Stimulated activated CD8-positive, alpha-beta memory T cell treated with anti-CD3 and anti-CD28 coated beads, Interleukin-4, amount 100 ng/mL, for 24 hours (primary cell): ENCODE data around the gene SNX9.
A peak's percentile ranks its signal among the peaks of the same experiment; 100 is the strongest.

Source experiments
- DNase-seq: peaks from one replicate; pipeline ENCODE4 v3.0.0-alpha.2; 2020; ENCODE audit warnings: low read depth

Gene SNX9

DNA sequence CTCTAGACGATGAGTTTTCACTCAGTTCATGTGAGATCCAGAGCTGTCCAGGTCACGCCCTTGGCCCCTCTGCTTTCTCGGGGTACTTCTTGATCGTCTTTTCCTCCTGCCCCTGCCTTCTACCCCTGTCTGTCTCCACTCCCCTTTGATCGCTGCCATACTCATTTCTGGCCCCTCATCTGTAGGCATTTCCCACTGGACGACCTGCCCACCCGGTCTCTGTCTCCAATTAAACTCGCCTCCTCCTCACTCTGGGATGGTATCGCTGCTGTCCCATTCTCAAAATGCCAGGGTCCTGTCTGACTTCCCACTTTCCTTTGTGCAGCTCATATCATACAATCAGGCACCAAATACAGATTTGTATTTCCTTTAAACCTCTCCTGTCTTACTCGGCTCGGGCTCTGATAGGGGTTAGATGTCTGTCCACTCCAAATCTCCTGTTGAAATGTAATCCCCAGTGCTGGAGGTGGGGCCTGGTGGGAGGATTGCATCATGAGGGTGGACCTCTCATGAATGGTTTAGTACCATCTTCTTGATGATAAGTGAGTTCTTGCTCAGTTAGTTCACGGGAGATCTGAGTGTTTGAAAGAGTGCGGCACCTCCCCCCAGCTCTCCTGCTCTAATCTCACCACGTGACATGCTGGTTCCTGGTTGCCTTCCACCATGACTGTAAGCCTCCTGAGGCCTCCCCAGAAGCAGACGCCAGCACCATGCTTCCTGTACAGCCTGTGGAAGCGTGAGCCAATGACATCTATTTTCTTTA is 155.2 kb downstream of the SNX9 start:
- no peak for DNase-seq

DNA sequence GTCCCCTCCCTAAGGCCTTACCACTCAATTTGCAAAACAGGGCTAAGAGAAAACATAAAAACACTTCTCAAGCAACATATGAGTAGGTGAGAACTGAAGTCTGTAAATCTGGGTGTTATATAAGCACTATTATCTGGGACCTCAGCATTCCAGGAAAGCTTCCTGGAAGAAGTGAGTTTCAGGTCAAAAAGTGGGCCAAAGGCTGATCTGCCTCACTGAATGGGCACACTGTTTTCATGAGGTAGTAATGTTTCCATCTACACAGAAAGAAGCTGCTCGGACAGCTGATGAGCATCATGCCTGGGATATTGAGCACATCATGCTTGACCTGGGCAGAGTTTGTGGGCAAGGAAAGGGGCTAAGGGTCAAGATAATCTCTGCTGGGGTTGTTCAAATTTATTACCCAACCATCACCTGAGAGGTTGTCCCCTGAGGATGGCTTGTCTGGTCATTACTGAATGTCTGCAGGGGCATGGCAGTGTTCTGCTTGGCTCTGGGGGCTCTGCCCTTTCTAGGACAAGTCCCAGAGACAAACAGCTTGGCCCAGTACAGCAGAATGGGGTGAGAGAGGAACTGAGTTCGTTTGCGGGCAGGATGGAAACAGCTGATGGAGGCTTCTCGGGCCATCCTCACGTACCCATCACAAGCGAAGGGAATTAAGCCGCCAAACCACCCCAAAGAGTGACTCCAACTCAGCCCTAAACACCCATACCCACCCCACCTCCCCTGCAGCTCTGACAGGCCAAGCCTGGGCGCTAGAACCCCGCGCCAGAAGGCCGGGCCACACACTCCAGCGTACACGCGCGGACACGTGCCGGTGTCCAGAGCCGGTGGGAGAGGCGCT is 157.5 kb downstream of the SNX9 start:
- no peak for DNase-seq

DNA sequence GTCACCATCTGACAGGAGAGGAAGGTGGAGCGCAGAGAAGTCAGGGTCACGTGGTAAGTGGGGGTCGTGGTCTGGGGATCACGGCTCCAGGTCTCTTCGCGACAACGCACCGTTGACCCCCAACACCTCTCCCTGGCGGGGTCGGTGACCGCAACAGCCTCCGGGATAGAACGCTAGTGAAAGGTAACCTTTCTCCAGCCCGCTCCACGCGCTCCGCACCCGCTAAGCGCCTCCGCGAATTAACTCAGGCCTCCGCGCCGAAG is 158.0 kb downstream of the SNX9 start:
- no peak for DNase-seq

DNA sequence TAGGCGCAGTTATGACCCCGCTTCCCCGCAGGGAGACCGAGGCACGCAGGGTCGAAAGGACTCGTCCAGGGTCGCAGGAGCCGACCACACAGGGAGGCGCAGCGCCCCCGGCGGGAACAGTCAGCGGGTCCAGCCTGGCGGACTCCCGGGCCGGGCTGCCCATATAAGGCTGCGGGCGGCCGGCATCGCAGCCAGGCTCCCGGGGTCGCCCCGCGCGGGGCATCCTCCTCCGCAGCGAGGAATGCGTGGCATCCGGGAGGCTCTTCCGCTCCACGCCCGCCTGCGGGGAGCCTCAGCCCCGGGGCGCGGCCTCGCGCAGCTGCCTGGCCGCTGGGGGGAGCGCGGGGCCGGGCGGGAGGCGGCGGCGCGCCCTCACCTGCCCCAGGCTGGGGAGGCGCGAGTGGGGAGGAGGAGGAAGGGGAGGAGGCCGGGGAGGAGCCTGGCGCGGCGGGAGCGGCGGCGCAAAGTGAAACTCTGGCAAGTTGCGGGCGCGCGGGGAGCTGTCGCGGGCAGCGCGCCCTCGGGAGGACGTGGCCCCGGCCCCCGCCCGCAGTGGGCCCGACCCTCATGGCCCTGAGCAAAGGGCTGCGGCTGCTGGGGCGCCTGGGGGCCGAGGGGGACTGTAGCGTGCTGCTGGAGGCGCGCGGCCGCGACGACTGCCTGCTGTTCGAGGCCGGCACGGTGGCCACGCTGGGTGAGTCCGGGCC is 158.5 kb downstream of the SNX9 start, which contains the start of gene SYNJ2:
Gene SYNJ2 (plus strand): TSS at position 469 of the 707 bp plus-strand sequence. CDS start 99 bp downstream, at position 568.
- peak; percentile 64 for DNase-seq

DNA sequence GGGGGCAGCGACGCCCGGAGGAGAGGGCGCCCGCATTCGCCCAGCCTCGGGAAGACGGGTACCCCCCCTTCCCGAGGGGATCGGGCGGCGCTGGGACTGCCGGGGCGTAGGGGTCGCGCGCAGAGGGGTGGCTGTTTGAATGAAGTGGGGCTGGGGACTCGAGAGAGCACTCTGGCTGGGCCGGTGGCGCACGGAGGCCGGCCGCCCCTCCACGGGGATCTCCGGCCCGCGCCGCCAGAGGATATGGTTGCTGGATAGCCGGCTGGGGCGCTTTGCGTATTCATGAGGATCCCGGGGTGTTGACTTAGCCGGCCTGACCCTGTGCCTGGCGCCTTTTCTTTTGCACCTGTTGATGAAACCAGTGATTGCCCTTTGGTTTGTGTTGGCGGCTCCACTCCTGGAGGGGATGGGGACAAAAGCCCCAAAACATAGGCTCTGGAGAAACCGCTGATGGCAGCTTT is 159.1 kb downstream of the SNX9 start:
- DNase-seq = no peak

DNA sequence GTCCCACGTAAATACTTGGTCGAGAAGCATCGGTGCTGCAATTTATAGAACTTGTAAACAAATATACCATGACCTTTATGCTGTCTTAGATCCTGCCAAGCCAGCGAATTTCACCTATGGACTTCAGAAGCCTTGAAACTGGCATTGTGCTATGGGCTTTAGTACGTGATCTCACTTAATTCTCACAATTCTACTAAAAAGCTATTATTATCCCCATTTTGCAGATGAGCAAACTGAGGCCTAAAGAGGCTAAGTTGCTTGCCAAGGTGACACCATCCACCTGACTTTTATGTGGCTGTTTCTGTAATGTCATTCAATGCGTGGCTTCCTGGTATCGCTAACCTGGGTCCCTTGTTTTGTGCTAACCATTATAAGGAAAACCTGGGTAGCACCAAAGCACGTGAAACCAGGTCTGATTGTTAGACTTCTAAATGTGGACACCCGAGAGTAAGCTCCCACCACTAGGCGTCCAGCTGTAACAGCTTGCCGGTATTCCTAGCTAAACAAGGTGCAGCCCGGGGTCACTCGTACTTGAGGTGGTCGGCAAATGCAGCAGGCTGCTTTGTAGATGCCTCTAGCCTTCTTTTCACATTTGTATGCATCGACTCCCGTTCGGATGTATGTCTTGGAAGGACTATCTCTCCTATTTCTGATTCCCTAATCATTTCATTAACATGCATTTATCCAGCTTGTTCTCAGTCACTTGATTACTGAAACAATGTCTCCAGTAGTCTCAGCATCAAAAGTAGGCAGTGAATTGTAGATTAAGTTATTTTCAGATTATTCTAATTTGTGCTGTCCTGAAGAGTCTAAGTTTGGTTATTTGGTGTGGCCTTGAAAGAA is 159.7 kb downstream of the SNX9 start:
- no peak for DNase-seq

DNA sequence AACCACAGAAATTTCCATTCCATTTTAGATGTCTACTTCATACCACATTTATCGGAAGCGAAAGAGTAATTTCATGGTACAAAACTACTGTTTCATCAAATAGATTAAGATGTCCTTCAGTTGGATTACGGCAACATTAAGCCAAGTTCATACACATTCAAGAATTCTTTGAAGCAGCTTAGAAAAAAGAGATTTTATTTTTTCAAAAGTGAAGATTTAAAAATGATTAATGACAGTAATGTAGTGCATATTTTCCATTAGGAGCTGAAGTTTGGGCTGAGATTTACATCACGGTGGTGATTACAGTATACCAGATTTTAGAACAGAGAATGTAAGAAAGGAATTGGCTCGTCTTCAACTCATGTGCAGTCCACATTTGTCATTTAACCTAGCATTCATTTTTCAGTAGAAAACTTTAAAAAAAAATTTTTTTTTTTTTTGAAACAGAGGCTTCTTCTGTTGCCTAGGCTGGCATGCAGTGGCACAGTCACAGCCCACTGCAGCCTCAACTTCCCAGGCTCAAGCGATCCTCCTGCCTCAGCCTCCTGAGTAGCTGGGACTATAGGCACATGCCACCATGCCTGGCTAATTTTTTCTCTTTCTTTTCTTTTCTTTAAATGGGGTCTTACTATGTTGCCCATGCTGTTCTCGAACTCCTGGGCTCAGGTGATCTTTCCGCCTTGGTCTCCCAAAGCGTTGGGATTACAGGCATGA is 160.5 kb downstream of the SNX9 start:
- no peak for DNase-seq

DNA sequence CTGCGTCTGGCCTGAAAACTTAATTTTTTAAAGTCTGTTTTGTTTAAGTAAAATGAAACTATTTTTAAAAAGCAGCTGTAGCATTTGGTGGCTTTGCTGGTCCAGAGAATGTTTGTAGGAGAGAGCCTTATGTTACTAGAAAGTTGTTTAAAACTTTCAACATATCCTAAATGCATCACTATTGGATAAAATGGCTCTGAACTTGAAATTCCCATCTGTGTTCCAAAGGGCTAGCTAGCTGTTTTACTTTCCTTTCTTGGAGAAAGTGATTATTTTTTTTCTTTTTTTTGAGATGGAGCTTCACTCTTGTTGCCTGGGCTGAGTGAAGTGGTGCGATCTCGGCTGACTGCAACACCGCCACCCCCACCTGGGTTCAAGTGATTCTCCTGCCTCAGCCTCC is 161.1 kb downstream of the SNX9 start:
- no peak for DNase-seq

DNA sequence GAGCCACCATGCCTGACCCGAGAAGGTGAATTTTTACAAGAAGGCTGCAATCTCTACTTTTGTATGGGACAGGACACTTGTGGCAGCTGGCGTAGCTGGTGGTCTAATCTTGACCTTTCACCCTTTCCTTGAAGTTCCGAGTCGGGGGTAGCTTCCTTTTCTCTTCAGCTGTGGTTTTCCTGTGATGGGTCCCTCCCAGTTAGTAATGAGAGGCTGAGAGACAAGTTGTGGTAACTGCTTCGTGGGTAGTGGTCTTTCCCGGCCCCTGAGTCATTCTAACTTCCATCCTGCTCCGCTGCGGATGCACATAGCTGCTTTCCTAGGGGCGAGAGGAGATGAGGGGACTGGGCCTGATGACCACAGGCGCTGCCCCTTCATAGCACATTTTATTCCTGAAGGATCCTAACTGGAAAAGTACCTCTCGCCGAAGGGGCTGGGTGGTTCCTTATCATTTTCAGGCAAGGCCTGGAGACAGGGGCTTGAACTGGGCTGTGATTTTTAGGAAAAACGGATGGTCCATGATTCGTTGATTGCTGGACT is 161.7 kb downstream of the SNX9 start:
- no peak for DNase-seq

DNA sequence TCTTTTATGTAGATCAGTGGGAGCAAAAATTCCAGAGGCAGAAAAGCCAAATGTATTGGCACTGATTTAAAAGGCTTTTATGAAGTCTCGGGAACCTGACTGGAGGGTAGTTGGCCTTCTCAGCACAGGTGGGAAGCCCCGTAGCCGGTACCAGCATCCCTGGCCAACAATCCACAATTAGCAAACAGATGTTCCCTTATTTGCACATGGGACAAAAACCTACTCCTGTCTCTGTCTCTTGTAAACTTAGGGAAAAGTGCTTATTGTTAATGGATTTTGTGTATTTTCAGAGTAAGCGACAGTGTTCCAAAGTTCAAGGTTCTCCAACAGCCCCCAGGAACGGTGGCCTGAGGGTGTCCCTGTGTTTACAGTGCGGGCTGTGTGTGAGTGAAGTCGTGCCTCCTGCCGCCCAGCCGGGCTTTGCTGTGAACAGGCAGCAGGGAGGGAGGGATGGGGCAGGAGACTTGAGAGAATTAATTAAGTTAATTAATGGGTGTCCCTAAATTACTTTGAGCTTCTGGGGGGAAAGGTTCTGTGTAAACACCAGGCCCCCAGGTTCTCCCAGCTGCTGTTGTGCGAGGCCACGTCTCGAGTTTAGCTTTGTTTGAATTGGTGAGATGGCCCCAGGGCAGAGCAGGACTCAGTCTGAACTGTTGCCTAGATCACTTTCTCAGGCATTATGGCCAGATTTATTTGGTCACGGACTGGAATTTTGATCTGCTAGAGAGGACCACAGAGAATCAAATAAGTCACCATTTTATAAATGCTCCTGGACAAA is 162.5 kb downstream of the SNX9 start:
- no peak for DNase-seq

DNA sequence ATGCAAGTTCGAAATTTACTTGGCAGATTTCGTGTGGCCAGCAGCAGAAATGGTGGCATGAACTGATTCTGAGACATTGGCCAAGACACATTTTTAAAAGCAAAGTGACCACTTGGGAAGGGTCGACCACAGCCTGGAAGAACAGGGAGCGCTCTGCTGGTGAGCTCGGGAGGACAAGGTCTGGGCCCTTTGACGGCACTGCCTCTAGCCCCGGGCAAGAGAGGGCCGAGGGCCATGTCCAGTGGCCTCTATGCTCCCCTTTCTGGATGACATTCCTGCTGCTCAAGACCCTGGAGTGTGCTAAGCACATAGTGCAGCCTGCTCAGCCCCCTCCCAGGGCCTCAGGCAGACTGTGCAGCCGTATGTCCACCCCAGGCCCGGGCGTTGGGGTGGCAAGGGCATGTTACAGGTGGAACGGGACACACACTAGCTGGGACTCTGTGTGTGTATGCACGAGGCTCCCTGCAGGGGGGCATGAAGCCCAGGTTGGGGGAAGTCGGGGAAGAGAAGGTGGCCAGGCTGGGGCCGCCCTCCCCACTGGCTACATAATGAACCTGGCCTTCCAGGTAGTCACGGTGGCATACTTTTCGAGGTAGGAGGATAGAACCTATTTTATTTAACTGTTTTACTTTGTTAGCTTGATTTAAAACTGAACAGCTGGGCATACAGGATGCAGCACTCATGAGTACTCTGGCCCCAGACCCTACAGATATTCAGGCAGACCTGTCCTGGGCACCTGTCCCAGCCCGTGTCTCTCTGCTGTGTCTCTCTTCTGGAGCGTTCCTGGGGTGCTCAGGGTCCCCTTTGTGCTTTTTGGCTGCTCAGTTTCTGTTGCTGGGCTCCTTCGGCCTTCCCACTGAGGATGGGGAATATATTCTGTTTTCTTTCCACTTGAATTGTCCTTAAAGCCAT is 165.0 kb downstream of the SNX9 start:
- no peak for DNase-seq

DNA sequence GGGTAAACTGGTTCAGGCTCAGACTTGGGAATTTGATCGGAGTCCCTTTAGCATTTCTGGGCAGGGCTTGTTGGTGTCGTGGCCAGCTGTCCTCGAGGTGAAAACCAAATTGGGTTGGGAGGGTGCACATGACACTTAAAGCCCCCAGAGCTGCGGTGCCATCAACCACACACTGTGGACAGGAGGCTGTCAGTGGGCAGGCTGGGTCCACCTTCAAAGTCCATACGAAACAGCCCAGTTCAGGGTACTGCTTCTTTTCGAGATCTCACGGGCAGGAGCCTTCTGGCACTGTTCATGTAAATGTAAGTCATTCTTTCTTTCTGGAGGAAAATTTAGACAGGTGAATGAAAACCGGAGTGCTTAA is 165.6 kb downstream of the SNX9 start:
- no peak for DNase-seq

DNA sequence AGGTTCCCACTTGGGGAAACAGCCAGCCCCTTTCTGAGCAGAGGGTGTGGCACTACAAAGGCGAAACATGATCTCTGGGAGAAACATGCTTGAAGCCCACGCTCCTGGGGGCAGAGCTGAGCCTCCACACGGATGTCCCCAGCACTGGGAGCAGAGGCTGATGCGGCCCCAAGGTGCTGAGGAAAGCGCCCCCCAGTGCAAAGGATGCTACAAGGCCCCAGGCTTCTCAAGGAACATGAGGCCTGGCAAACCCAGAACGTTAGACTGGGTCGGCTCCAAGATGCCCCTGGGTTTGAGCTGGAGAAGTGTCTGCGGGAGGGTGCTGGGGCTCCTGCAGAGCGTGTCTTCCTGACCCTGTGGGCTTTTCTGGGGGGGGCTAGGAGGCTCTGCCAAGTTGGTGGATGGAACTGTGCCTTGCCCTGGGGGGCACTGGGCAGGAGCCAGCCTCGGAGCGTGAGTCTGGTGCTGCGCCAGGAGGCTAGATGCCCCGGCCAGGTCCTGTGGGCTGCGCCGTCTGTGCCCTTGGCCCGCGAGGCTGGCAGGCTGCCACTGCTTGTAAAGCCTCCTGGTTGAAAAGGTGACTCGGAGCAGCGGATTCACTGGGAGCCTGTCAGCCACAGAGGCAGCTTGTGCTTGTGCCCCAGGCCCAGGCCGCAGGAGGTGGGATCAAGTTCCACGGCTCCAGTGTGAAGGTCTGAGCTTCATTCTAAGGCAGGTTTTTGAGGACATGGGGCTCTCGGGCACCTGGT is 166.7 kb downstream of the SNX9 start:
- DNase-seq = no peak

DNA sequence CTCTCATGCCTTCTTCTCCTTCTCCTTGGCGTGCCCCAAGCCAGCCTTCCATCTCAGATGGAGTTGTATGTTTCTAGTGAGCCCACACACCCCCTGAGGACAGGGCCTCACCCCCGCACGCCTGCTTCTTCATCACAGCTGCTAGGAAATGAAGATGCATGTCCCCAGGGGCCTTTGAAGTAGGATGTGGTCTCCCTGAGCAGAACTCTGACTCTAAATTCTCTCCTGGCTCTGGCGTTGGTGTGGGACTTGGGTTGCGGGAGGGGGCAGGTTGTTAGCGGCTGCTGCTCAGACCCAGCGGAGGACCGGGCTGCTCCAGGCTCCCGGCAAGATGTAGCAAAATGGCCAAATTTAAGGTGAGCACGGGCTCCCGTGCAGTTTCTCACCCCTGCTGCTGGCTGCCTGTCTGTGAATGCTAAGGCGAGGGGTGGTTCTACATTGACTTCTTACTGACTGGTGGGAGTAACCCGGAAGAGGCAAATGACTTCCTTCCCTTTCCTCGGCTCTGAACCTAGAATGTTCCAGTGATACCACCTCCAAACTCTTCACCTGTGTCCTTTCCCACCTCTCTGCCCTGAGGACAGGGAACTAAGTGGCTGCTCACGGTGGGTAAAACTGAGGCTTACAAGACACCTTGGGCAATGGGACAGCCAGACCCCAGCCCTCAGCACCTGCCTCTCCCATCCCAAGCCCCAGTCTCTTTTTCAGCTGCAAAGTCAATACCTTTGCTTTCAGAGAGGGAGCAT is 167.4 kb downstream of the SNX9 start:
- DNase-seq = no peak

DNA sequence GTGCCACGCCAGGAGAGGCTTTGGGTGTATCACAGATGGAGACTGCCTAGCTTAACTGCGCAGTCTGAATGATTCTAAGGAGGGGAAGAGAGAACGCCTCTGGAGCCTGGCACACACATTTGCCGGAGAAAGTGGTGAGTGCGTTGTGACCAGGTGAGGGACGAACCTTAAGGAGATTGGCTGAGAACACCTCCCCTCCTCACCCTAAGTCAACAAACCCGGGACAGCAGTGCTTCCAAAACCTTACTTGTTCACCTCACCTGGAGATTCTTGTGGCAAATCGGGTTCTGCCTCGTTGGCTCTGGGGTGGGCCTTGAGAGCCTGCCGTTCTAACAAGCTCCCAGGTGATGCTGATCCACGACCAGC is 168.0 kb downstream of the SNX9 start:
- DNase-seq = no peak

DNA sequence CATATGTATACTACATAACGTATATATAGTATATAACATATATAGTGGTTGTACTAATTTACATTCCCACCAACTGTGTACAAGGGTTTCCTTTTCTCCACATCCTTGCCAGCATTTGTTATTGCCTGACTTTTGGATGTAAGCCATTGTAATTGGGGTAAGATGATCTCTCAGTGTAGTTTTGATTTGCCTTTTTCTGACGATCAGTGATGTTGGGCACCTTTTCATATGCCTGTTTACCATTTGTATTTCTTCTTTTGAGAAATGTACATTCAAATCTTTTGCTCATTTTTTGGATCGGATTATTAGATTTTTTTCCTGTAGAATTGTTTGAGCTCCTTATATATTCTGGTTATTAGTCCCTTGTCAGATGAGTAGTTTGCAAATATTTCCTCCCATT is 170.0 kb downstream of the SNX9 start:
- no peak for DNase-seq

DNA sequence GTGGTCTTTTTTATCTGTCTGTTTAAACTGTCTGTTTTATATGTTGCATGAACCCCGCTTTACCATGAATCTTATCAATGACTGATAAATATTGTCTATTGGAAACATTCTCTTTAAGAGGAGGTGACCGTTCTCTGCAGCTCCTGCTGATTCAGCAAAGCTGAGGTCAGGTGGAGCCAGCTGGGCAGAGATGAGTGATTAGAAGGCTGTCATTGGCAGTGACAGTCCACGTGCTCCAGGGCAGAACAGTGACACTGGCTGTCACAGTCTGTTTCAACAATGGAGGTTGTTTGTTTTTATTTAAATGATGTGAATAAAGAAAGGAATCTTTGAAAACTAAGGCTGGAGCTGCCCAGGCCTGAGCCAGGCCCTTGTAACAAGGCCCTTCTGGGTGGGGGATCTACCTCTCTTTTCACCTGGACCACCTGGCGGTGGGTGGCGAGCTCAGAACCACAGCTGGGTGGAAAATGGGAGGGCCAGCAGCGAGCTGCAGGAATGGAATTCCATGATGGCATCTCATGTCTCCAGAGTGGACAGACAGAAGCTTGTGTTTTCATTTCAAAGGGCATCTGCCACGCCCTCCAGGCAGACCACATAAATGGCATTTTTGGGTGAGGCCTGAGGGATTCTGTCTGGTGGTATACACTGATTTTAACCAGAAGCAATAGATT is 171.2 kb downstream of the SNX9 start:
- no peak for DNase-seq
